HG03108 (cell line): ENCODE results near the gene PIP4K2B.
A peak's percentile ranks its signal among the peaks of the same experiment; 100 is the strongest.

ENCODE experiments used
- ATAC-seq: cut with Tn5 transposase; IDR thresholded peaks from one replicate; pipeline ENCODE4 v1.9.1; 2021; ENCODE audit warnings: moderate library complexity; ENCODE audit not compliant: unreplicated experiment

The PIP4K2B gene

DNA sequence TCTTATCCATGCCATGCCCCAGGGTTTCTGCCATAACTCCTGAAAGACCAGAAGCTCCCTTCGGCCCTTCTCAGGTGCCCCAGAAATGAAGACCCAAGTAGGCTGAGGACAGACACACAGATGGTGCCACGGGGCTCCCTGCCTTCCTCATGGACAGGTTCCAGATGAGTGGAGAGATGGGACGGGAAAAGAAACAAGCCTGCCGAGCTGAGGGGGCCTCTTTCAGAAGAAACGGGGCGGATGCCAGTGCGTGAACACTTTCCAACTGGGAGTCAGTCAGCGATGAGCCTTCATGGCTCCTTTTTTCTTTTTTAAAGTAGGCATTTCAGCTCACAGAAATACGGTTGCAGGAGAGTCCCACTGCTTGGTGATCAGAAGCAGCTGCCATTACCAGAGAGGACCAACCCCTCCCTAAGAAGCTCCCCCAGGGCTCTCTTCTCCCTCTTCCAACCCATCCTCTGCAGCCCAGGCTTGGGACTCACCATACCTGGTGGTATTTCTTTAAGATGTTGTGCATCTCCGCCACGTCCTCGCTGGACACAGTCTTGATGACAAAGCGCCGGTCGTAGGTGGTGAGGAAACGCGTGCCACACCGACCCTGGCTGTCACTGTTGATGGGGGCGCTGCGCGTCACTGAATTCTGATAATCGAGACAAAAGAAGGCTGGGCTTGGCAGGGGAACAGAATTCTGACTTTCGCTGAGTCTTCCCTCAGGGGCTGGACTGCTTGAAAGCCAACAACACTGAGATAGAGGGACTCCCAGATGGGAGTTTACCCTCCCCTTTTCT, 19.2 kb downstream of the PIP4K2B start:
- no peak for ATAC-seq

DNA sequence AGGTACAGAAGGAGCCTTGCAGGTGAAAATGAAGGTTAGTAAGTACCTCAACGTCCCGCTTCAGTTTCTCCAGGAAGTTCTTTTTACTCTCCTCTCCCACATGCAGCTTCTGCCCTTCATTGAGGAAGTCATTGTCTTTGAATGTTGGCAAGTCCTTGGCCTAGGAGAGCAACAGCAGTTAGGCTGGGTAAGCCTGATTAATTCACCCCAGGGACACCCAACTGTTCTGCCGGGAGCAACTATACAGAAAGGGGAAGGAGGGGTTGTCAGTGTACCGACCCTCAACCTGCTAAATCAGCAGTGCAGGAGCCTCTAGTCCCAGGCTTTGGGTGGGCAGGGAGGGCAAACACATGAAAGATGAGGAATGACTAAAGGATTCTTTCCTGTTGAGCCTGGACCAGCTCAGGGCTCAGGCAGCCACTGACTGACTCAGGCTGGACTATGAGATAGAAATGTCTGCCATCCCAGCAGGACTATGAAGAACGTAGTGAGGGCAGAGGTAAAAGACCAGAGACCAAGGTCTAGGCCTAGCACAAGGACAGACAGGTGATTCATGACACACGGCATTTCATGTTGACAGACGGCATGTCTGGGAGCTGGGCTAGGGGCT, 21.6 kb downstream of the PIP4K2B start:
- no peak for ATAC-seq

DNA sequence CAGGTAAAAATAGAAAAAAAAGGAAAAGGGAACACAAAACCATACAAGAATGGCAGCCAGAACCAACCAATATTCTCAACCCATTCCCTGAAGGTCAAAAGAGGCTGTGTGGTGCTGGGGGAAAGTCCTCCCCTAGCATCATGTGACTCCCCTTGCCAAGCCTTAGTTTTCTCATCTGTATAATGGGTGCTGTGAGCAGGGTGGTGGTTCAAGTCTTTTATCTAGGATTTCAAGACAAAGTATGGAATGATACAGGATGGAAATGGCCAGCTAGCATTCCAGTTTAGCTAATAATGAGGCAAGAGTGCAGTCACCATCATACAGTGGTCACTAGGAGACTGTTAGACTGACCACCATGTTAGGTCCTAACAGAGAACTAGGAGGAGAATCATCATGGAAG, 26.1 kb downstream of the PIP4K2B start:
- no peak for ATAC-seq

DNA sequence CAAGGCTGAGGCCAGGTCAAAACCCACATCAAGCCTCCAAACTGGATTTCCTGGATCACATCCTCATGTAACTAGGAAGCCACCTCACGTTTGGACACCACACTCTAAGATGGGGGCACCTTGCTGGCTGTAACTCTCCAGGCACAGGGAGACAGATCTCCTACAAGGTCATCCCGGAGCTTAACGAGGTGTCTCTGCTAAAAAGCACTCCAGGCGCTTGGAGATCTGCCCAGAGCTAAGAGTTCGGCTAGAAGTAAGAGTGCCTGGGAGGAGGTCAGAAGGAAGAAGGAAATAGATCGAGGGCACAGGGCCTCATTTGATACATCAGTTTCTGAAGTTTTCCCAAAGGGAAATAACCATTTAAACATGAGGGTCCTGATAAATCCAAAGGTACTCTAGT, 30.9 kb downstream of the PIP4K2B start:
- ATAC-seq, result no peak

DNA sequence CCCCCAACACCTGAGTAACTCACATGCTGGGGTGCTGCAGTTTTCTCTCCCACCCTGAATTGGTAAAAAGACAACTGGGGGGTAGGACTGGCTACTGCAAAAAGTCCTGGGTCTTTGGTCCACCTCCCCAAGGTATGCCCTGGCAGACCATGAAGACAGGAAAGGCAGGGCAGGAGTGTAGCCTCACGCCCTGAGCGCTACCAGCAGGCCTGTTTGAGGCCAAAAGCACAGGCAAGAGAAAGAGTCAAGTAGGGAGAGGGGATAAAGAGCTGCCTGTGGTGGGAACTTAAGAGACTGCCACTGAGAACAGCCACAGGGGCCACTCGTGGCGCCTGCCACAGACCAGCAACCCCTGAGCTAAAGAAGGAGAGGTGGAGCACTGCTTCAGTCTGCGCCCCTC, 33.0 kb downstream of the PIP4K2B start:
- no peak for ATAC-seq

DNA sequence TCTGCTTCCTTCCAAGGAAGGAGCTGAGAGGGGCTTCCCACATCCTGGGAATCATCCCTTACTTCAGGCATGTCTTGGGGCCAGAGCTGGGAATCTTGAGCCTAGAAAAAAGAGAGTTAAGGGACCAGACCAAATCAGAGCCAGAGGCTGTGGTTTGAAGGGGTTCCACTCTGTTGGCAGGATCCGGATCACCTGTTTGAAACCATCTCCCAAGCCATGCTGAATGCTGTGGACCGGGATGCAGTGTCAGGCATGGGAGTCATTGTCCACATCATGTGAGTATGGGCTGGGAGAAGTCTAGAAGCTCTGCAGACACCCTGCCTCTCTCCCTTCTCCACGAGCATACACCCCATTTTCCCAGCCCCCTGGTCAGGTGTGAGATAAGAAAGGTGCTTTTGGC, 37.1 kb downstream of the PIP4K2B start:
- no peak for ATAC-seq

DNA sequence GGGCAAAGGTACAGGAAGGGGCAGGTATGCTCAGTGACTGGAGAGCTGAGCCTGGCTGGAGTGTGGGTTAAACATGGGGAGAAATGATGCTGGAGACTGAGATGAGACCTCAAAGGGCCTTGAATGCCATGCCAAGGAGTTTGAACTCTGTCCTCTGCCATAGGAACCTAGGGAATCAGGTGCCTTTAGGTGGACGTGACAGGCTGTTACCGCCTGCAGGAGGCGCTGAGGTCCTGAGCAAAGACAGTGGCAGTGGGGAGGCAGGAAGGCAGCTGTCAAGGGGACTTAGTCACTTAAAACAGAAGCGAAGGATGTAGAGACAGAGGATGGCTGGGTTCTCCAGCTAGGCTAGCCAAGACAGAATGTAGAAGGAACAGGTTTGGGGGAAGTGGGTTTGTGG, 37.7 kb downstream of the PIP4K2B start:
- ATAC-seq, result no peak

DNA sequence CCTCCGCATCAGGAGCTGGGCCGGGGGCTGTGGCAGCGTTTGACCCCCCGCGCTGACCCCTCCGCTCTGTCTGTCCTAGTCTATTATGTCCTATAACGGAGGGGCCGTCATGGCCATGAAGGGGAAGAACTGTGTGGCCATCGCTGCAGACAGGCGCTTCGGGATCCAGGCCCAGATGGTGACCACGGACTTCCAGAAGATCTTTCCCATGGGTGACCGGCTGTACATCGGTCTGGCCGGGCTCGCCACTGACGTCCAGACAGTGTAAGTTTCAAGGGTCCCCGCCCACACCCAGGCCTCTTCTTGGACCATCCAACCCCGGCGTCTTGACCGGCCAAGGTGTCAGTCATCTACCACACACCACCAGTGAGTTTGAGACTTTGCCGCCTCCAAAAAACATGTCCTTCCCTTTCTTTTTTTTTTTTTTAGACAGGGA, 46.3 kb downstream of the PIP4K2B start:
- ATAC-seq, result no peak

DNA sequence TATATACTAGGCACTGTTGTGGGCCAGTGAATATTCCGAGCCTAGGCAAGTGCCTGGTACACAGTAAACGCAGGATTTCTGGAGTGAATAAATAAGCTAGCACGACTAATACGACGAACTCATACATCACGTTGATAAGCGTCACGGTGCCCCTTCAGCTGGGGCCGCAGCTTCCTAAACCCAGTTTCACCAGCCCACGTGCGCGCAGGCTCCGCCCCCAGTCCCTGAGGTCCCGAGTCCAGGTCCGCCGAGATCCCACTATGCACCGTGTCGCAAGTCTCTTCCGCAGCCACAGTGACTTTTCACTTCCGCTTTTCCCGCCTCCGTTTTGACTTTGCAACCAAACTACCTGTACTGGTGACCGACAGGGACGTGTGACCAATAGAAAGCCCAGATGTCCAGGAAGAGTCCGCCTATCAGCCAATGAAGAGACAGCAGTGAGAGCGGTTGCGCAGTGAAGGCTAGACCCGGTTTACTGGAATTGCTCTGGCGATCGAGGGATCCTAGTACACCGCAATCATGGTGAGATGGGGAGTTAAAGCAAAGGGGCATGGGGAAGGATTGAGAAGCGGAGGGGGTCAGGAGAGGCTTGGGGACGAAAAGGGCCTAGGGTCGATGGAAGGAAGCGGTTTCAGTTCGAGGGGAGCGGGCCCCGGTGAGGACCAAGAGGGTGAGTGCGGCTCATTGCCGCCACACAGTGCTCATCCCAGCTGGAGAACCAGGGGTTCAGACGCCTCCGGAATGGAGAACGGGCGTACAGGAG, 46.9 kb downstream of the PIP4K2B start, which contains the start of gene PSMB3:
TSS of gene PSMB3 (plus strand) at position 434 of the 763 bp plus-strand sequence. CDS start at position 520, 86 bp downstream.
- ATAC-seq, result peak; percentile 79

DNA sequence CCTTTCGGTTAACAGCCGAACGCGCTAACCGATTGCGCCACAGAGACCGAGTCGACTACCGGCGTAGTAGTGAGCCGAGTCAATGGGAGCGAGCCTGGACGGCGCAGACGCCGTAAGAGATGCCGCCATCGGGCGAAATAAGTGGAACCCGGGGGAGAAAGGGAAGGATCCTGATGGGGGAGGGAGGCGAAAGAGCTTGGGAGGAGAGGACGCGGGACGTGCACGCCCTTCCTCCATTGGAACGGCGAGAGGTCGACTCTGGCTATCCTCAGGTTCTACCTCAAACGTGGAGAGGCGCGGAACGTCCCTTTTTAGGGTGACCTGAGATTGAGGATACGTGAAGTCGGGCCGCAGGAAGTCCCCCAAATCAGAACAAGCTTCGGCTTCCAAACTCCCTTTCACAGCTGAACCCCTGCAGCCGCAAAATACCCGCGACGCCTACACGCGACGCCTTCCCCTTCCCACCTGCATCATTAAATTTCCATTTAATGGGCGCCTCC, 47.5 kb downstream of the PIP4K2B start:
- ATAC-seq, result peak; percentile 17

DNA sequence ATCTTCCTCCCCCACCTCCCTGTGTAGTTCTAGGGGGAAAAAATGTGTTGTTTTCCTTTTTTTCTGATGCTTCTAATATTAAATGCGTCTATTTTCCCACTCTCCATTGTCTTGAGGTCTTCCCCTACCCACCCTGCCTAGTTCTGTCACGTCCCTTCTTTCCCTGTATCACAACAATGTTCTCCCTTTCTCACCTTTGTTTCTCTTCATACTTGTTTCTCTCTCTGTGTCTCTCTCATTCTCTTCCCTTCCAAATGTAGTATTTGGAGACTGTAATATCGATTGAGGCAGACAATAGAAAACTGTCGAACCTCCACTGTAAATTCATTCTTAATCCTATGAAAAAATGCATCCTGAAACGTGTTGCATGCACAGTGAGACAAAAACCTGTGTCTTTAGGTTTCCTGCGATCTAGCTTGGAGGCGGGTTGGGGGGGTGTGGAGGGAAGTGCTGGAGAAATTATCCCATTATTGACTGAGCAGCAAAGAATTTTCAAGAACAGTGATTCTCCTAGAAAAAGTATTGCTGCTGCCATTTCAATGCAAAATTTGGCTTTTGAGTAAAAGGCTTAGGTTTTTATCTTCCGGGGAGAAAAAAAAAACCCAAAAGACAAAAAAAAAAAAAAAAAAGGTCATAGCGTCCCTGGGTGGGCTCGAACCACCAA, 48.1 kb downstream of the PIP4K2B start:
- ATAC-seq, result no peak

DNA sequence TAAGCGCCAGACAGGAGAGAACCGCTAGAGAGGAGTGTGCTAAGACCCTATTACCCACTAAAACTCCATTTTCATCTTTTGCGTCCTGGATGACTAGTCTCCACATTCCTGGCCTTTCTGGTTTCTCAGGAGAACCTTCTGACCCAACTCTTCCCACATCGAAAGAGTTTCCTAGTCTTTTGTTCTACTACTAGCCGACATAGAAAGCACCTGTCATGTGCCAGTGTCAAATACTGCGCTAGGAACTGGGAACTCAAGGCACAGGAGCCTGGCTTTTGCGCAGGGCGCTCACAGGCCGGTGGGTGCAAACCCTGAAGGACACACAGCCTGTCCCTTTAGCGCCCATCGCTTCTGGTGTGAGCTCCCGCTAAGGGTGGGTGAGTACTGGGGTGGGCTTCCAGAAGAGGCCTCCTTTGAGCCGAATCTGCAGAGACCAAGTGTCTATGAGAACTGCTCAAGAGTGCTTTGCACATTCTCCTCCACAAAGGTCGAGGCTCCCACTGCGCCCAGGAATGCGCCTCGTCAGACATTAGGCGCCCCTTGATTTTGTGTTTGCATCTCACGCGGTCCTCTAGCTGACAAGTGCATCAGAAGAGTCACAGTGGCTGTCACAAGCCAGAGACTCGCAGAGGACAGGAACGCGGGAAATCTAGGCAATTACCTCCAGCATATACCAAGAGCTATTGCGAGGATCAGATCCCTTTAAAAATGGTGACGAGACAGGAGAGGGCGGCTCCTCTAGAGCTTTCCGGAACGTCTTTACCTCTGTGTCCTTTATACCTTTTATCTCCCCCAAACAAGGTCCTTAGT, 48.8 kb downstream of the PIP4K2B start:
- no peak for ATAC-seq

DNA sequence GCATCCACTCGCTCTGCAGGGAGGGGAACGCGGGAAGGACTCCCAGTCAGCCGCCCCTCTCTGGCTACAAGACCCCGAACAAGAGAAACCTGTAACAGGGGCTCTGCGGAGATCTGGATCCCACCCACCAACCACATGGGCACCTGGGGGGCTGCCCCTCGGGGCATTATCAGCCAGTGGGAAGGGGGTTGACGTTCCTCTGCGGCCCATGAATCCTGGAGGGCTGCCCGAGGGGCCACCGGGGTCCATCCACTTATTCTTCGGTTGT, 49.4 kb downstream of the PIP4K2B start:
- no peak for ATAC-seq

DNA sequence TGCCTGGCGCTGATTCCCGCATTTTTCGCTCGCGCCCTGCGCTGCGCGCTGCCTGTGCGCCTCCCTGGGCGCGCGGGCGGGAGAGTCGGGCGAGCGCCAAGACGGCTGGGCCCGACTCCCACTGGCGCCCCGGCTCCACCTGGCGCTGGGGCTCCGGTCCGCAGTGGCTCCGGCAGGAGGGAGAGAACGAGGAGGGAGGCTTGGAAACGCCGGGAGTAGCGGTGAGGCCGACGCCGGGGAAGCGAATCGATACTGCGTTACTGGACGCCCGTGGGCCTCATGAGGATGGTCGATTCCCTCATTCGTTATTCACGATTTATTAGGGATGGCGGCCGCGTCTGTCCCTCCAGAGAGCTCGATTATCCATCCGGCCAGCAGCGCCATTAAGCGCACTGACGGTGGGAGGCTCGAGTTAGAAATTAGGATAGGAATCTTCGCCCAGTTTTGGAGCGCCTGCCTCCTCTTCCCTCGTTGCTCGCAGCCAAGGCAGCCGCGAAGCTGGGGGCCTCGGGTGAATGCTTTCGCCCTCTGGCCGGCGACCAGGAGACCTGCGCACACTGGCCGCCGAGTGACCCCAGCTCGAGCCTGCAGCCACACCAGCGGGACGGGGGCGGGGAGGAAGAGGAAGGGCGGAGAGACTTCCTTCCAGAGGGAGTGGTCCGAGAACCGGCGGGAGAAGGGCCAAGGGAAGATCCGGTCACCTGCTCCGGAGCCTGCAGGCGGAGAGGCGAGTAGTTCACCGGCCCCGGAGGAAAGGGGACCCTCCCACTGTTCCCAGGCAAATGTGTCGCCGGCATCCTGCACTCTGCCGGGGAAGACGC, 49.9 kb downstream of the PIP4K2B start:
- ATAC-seq, result no peak

DNA sequence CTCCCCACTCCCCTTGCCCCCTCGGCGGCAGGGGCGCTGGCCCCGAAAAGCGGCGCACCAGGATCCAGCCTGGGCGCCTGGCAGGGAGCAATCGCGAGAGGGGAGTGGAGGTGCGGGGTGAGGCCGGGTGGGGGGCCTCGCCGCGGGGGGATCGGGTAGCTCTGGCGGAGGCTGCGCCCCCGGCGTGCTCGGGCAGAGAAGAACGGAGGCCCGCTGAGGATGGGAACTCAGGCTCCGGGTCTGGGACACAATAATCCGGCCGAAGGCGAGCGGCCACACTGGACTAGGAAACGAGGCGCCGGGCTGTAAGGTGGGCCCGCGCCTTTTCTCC, 50.5 kb downstream of the PIP4K2B start:
- ATAC-seq, result no peak

DNA sequence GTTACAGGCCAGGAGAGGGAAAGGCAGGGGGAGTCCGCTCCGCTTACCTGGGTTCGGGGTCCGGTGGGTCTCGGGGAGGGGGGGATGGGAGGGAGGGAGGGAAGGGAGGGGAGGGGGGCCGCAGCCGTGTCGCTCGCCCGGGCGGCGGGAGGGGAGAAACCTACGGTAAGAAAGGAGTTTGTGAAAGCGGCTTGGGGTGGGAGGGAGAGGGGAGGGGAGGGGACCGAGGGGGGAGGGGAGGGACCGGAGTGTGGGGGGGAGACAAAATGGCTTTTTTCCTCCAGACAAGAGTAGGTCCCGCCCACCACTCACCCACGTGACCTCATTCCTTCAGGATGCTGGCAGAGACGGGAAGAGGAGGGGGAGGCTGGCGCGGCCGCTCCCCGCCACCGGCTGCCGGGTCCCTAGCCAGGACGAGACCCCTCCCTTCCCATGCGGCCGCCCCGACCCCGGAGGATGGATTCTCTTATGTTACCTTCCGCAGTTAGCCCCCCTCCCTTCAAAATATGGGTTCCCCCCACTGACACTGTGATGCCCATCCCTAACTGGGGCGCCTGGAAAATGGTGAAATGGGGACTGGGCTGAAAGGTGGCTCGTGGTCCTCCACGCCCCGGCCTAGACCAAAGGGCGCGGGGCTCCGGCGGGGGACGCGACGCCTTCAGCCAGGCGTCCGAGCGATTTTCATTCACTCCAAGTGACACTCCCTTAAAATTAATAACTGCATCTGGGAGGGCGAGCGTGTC, 51.0 kb downstream of the PIP4K2B start, which contains the start of gene PCGF2:
TSS of gene PCGF2 (minus strand) at position 188 of the 743 bp plus-strand sequence. CDS start 7,934 bp downstream, outside the sequence.
- ATAC-seq, result no peak

DNA sequence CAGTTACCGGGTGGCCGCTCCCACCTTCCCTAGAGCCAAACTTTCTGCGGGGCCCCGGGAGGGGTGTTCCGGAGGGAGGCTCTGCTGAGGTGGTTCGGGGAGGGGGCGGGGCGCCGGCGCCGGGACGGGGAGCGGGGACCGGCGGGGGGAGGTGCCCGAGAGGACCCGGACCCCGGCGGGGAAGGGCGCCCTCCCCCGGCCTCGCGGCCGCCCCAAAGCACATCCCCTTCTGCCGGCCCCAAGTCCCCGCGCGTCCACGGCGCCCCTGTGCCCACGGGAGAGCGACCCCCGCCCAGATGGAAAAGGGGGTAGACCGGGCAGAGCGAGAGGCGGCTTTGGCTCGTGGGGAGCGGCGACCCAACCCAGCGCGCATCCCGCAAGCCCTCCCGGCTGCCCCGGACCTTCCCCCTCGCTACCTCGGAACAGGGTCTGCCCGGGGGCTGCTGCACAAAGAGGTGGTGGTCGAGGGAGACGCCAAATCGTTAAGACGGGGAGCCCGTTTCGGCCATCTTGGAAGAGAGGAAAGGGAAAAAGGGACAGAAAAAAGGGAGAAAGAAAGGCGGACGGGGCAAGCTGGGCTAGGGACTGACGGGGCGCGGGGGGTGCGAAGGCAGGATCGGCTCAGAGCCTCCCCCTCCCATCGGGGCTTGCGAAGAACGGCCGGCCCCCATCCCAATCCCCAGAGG, 51.8 kb downstream of the PIP4K2B start:
- no peak for ATAC-seq

DNA sequence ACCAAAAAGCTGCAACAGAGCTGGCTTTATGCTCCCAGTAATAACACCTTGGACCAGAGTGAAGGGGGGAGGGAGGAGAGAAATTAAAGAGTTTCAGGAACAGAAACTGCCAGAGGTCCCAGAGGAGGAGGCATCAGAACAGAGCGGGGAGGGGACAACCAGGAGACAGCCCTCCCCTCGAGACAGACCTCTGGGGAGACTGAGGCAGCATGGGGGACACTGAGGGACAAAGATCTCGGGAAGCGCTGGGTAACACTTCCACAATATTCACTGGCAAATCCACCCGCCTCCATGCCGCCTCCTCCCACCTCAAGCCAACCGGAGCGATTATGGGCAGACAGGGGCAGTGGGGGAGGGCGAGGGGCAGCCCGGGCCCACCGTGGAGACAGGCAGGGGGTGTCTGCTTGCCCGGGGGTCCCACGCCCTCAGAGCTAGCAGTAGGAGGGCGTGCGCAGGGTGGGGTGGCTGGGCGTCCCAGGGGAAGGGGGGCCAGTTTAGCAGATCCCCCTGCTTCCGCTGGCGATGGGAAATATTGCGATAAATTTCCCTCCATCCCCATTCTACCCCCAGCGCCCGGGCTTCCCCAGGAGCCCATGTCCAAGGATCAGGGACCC, 52.4 kb downstream of the PIP4K2B start:
- no peak for ATAC-seq
